HepG2 (cell line): ENCODE measurements around the gene ENPP1. TPM values are rescaled to one million over a fixed set of nuclear protein-coding genes. Genes with fewer than 3 reads are reported as not detected.
A peak's percentile ranks its signal among the peaks of the same experiment; 100 is the strongest.

Experiments
- HOXD1 ChIP-seq: sonication (generic); formaldehyde crosslinking; IDR thresholded peaks from 2 replicates; pipeline ENCODE4 v1.5.0; 2020; ENCODE audit warnings: missing genetic modification reagents
- PHF21A ChIP-seq: sonication (generic); formaldehyde crosslinking; IDR thresholded peaks from 2 replicates; pipeline ENCODE4 v1.5.0; 2020; ENCODE audit warnings: mild to moderate bottlenecking, missing genetic modification reagents
- POLR2A ChIP-seq, 2 experiments: IDR thresholded peaks; 2 replicates each; pipeline ENCODE4 v1.6.1; 2011; ENCODE audit warnings: low read depth in 2 of 2, low read length in 2 of 2, mild to moderate bottlenecking in 1 of 2, moderate library complexity in 1 of 2; ENCODE audit not compliant: insufficient read depth in 1 of 2
- SAP130 ChIP-seq: IDR thresholded peaks from 2 replicates; pipeline ENCODE4 v1.6.1; 2016; ENCODE audit warnings: low read depth
- SP4 ChIP-seq: sonication (generic); formaldehyde crosslinking; IDR thresholded peaks from 2 replicates; pipeline ENCODE4 v1.8.1; 2023; ENCODE audit warnings: mild to moderate bottlenecking, missing genetic modification reagents
- STAG1 ChIP-seq: sonication (generic); formaldehyde crosslinking; IDR thresholded peaks from 2 replicates; pipeline ENCODE4 v1.4.0; 2020; ENCODE audit warnings: missing genetic modification reagents
- TARDBP ChIP-seq: sonication (generic); formaldehyde crosslinking; IDR thresholded peaks from 2 replicates; pipeline ENCODE4 v1.8.0; 2022; ENCODE audit warnings: mild to moderate bottlenecking, missing genetic modification reagents
- UBTF ChIP-seq: sonication (generic); formaldehyde crosslinking; IDR thresholded peaks from 2 replicates; pipeline ENCODE4 v1.4.0; 2020; ENCODE audit warnings: mild to moderate bottlenecking, missing genetic modification reagents
- ZNF3 ChIP-seq: IDR thresholded peaks from 2 replicates; pipeline ENCODE4 v1.7.0; 2017; ENCODE audit warnings: inconsistent platforms
- ZNF460 ChIP-seq: sonication (generic); formaldehyde crosslinking; IDR thresholded peaks from 2 replicates; pipeline ENCODE4 v1.5.1; 2020; ENCODE audit warnings: missing genetic modification reagents, mild to moderate bottlenecking, borderline replicate concordance
- ZNF496 ChIP-seq: sonication (generic); formaldehyde crosslinking; IDR thresholded peaks from 2 replicates; pipeline ENCODE4 v1.8.1; 2023; ENCODE audit warnings: mild to moderate bottlenecking, moderate library complexity, missing genetic modification reagents; ENCODE audit not compliant: insufficient replicate concordance
- ZNF7 ChIP-seq: IDR thresholded peaks from 2 replicates; pipeline ENCODE4 v1.6.1; 2016; ENCODE audit warnings: missing biosample characterization, missing genetic modification reagents
- ZNF816 ChIP-seq: sonication (generic); formaldehyde crosslinking; IDR thresholded peaks from 2 replicates; pipeline ENCODE4 v1.8.0; 2022; ENCODE audit warnings: missing genetic modification reagents, mild to moderate bottlenecking, borderline replicate concordance
- polyA plus RNA-seq, 8 experiments: library from polyadenylated mRNA; depleted of rRNA in 3 of 8; stranded (reverse) in 7 of 8; unstranded in 1 of 8; fragments of >200 nt; fragmentation: Illumina TruSeq in 4 of 8; extraction: Trizol in 4 of 8; gene quantifications; 2 replicates each; pipeline versions ENCODE4 v1.2.1 to v1.2.3, GENCODE V29; 2011 to 2016; ENCODE audit warnings: low read depth in 4 of 8, missing spikeins in 1 of 8, mixed read lengths in 1 of 8; ENCODE audit not compliant: insufficient read depth in 1 of 8
- total RNA-seq, 5 experiments: library from RNA; depleted of rRNA; stranded (reverse); fragments of >200 nt; fragmentation: Illumina TruSeq; extraction: Trizol; gene quantifications; 2 replicates each; pipeline ENCODE4 v1.2.3, GENCODE V29; 2016; ENCODE audit warnings: low read depth in 1 of 5
- TF ChIP-seq, protein P1 (sequence below): sonication (generic); formaldehyde crosslinking; IDR thresholded peaks from 2 replicates; pipeline ENCODE4 v1.5.0; 2020; ENCODE audit warnings: mild to moderate bottlenecking, missing genetic modification reagents, borderline replicate concordance
- TF ChIP-seq, protein P2 (sequence below): sonication (generic); formaldehyde crosslinking; IDR thresholded peaks from 2 replicates; pipeline ENCODE4 v1.4.0; 2020; ENCODE audit warnings: missing genetic modification reagents, borderline replicate concordance

The ENPP1 gene
- total and polyA plus RNA-seq, 2 of the 13 experiments (the other 11 are each of a cell fraction or from before 2014, with no cell fraction given), result 56.5 to 160 TPM

- no peak; the same call in 1 of the 2 replicates for TF ChIP-seq ZNF460 (CRISPR knock-in tag)
- peak; percentile 38; the same call in 1 of the 2 replicates for TF ChIP-seq PHF21A (CRISPR knock-in tag)
- TF ChIP-seq, protein P1, sequence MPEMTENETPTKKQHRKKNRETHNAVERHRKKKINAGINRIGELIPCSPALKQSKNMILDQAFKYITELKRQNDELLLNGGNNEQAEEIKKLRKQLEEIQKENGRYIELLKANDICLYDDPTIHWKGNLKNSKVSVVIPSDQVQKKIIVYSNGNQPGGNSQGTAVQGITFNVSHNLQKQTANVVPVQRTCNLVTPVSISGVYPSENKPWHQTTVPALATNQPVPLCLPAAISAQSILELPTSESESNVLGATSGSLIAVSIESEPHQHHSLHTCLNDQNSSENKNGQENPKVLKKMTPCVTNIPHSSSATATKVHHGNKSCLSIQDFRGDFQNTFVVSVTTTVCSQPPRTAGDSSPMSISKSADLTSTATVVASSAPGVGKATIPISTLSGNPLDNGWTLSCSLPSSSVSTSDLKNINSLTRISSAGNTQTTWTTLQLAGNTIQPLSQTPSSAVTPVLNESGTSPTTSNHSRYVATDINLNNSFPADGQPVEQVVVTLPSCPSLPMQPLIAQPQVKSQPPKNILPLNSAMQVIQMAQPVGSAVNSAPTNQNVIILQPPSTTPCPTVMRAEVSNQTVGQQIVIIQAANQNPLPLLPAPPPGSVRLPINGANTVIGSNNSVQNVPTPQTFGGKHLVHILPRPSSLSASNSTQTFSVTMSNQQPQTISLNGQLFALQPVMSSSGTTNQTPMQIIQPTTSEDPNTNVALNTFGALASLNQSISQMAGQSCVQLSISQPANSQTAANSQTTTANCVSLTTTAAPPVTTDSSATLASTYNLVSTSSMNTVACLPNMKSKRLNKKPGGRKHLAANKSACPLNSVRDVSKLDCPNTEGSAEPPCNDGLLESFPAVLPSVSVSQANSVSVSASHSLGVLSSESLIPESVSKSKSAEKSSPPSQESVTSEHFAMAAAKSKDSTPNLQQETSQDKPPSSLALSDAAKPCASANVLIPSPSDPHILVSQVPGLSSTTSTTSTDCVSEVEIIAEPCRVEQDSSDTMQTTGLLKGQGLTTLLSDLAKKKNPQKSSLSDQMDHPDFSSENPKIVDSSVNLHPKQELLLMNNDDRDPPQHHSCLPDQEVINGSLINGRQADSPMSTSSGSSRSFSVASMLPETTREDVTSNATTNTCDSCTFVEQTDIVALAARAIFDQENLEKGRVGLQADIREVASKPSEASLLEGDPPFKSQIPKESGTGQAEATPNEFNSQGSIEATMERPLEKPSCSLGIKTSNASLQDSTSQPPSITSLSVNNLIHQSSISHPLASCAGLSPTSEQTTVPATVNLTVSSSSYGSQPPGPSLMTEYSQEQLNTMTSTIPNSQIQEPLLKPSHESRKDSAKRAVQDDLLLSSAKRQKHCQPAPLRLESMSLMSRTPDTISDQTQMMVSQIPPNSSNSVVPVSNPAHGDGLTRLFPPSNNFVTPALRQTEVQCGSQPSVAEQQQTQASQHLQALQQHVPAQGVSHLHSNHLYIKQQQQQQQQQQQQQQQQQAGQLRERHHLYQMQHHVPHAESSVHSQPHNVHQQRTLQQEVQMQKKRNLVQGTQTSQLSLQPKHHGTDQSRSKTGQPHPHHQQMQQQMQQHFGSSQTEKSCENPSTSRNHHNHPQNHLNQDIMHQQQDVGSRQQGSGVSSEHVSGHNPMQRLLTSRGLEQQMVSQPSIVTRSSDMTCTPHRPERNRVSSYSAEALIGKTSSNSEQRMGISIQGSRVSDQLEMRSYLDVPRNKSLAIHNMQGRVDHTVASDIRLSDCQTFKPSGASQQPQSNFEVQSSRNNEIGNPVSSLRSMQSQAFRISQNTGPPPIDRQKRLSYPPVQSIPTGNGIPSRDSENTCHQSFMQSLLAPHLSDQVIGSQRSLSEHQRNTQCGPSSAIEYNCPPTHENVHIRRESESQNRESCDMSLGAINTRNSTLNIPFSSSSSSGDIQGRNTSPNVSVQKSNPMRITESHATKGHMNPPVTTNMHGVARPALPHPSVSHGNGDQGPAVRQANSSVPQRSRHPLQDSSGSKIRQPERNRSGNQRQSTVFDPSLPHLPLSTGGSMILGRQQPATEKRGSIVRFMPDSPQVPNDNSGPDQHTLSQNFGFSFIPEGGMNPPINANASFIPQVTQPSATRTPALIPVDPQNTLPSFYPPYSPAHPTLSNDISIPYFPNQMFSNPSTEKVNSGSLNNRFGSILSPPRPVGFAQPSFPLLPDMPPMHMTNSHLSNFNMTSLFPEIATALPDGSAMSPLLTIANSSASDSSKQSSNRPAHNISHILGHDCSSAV (CRISPR knock-in tag), result no peak
- peak; percentile 59 for TF ChIP-seq UBTF (CRISPR knock-in tag)
- no peak for TF ChIP-seq ZNF496 (CRISPR knock-in tag)
- peak; percentile 82; the same call in 1 of the 2 replicates for TF ChIP-seq ZNF816 (CRISPR knock-in tag)
- TF ChIP-seq SAP130, result peak; percentile 89
- no peak for TF ChIP-seq ZNF7 (CRISPR knock-in tag)
- TF ChIP-seq ZNF3 (CRISPR knock-in tag), result peak; percentile 93
- no peak for TF ChIP-seq SP4
- peak; percentile 95 for TF ChIP-seq TARDBP (CRISPR knock-in tag)
- TF ChIP-seq POLR2A (IDR thresholded peaks at IDR 0.05; ENCODE audit: insufficient read depth in 1 of 2, low read depth in 2 of 2, low read length in 2 of 2), result peak; percentile 30 to 71; a peak in 3 of 4 replicates
- TF ChIP-seq, protein P2, sequence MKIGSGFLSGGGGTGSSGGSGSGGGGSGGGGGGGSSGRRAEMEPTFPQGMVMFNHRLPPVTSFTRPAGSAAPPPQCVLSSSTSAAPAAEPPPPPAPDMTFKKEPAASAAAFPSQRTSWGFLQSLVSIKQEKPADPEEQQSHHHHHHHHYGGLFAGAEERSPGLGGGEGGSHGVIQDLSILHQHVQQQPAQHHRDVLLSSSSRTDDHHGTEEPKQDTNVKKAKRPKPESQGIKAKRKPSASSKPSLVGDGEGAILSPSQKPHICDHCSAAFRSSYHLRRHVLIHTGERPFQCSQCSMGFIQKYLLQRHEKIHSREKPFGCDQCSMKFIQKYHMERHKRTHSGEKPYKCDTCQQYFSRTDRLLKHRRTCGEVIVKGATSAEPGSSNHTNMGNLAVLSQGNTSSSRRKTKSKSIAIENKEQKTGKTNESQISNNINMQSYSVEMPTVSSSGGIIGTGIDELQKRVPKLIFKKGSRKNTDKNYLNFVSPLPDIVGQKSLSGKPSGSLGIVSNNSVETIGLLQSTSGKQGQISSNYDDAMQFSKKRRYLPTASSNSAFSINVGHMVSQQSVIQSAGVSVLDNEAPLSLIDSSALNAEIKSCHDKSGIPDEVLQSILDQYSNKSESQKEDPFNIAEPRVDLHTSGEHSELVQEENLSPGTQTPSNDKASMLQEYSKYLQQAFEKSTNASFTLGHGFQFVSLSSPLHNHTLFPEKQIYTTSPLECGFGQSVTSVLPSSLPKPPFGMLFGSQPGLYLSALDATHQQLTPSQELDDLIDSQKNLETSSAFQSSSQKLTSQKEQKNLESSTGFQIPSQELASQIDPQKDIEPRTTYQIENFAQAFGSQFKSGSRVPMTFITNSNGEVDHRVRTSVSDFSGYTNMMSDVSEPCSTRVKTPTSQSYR (CRISPR knock-in tag), result peak; percentile 94
- TF ChIP-seq HOXD1 (CRISPR knock-in tag), result no peak
- no peak; the same call in 1 of the 2 replicates for TF ChIP-seq STAG1
Measured at GRCh38 chr6:131894493-131895424, 86.9 kb downstream of the ENPP1 start (continued).
